ACC112 (cell line): ENCODE measurements around the gene ST6GAL1.
"Not testable (repeated sequence)": the region's sequence is repeated elsewhere in the genome, so short reads cannot be mapped to it uniquely, and the experiment has no call there.

Source experiments
- H2AFZ ChIP-seq: fragments of 200-600 bp; sonication (generic); one replicate; pipeline ENCODE4 v1.6.0; 2017; ENCODE audit warnings: antibody characterized with exemption, low read length; ENCODE audit not compliant: unreplicated experiment
- H3K27ac ChIP-seq: fragments of 200-600 bp; sonication (generic); 2 replicates; pipeline ENCODE4 v1.5.1; 2014; ENCODE audit warnings: low read depth, mild to moderate bottlenecking, antibody characterized with exemption, low read length, moderate library complexity
- H3K27me3 ChIP-seq: fragments of 200-600 bp; sonication (generic); 2 replicates; pipeline ENCODE4 v1.6.1; 2014; ENCODE audit warnings: mild to moderate bottlenecking, antibody characterized with exemption, low read length, moderate library complexity, mixed read lengths; ENCODE audit not compliant: insufficient read depth
- H3K36me3 ChIP-seq: fragments of 200-600 bp; sonication (generic); 2 replicates; pipeline ENCODE4 v1.6.1; 2016; ENCODE audit warnings: mild to moderate bottlenecking, antibody characterized with exemption, low read length, moderate library complexity, mixed read lengths; ENCODE audit not compliant: insufficient read depth
- H3K4me1 ChIP-seq: fragments of 200-600 bp; sonication (generic); one replicate; pipeline ENCODE4 v1.6.1; 2016; ENCODE audit warnings: low read length, mixed read lengths; ENCODE audit not compliant: insufficient read depth, unreplicated experiment, control insufficient read depth
- H3K4me3 ChIP-seq: fragments of 200-600 bp; sonication (generic); 2 replicates; pipeline ENCODE4 v1.5.1; 2014; ENCODE audit warnings: mild to moderate bottlenecking, low read depth, low read length
- H3K79me2 ChIP-seq: fragments of 200-600 bp; sonication (generic); one replicate; pipeline ENCODE4 v1.6.0; 2016; ENCODE audit warnings: low read length; ENCODE audit not compliant: control insufficient read depth, unreplicated experiment, insufficient read depth

The ST6GAL1 gene

DNA sequence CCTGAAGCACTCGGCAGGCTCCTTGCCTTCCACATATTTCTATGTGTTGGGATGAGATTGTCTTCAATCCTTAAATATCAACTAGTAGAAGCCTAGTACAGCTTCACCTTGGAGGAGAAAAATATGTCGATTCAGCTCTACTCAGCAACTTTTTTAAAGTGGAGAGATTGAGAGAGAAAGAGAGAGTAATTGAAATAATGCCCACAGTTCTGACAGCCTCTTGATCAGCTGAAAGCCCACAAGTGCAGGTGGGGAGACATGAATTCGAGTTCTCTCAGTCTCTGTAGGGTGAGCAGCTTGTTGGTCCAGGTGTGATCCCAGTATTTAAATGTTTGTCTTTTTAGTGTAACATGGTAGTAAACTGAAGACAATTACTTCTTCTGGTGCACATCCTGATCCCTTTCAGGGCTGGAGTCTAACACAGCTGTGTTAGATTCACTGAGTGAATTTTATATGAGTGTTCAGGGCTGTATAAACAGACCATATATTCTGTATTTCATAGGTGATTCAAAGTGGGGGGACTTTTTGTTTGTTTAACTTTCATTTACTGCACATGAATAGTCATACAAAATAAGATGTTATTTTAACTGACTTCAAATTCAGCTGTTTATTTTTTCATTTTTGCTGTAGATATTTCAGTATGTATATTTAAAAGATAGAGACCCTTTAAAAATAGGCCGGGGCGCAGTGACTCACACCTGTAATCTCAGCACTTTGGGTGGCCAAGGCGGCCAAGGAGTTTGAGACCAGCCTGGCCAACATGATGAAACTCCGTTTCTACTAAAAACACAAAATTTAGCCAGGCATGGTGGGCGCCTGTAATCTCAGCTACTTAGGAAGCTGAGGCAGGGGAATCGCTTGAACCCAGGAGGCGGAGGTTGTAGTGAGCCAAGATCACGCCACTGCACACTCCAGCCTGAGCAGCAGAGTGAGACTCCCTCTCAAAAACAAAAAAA is 64.0 kb downstream of the ST6GAL1 start:
- Histone ChIP-seq H3K36me3 (no peaks in the 10 kb centered on the region), H3K27ac (no peak overlapping the region), H3K4me3 (no peak overlapping the region), H3K27me3 (no peaks in the 10 kb centered on the region), H2AFZ (no peak overlapping the region), H3K79me2 (no peaks in the 10 kb centered on the region), H3K4me1 (no peaks in the 10 kb centered on the region)

DNA sequence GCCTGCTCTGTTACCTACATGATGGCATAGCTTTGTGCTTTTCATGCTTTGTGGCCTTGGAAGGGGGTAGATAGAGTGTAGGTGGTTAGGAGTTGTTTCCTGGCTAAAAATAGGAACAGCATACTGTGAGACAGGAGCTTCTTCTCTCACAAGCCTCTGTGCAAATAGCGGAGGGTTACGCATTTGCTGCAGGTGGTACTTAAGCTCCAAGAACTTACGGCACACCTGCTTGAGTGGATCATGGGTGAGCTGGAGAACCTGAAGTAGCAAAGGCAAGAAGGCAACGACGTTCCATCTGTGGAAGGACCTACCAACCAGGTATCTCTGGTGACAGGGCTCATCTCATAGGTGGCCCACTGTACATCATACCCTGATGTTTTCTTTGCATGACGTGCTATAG is 66.0 kb downstream of the ST6GAL1 start:
- H3K4me1 ChIP-seq = no peaks in the 10 kb centered on the region
- H3K27ac ChIP-seq = no peak overlapping the region
- no peak overlapping the region for H2AFZ ChIP-seq
- no peaks in the 10 kb centered on the region for H3K36me3 ChIP-seq
- no peaks in the 10 kb centered on the region for H3K79me2 ChIP-seq
- H3K27me3 ChIP-seq = no peaks in the 10 kb centered on the region
- H3K4me3 ChIP-seq = no peak overlapping the region

- H2AFZ ChIP-seq = no peak overlapping the region
- H3K79me2 ChIP-seq = no peaks in the 10 kb centered on the region
- no peak overlapping the region for H3K27ac ChIP-seq
- H3K27me3 ChIP-seq = no peaks in the 10 kb centered on the region
- H3K4me1 ChIP-seq = no peaks in the 10 kb centered on the region
- no peaks in the 10 kb centered on the region for H3K36me3 ChIP-seq
- H3K4me3 ChIP-seq = no peak overlapping the region
Observed at GRCh38 chr3:186997061-186997460, 66.7 kb downstream of the ST6GAL1 start.

DNA sequence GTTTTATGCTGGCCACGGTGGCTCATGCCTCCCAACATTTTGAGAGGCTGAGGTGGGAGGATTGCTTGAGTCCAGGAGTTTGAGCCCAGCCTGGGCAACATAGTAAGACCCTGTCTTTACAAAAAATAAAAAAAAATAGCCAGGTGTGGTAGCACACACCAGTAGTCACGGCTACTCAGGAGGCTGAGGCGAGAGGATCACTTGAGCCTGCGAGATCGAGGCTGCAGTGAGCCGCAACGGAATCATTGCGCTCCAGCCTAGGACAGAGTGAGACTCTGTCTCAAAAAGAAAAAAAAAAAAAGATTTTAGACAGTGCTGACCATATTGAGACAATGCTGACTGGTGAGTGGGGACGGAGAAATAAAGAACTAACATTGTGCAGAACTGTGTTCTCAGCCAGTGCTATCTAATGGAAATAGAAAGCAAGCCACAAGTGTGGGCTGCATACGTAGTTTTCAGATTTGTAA is 67.2 kb downstream of the ST6GAL1 start:
- no peaks in the 10 kb centered on the region for H3K79me2 ChIP-seq
- H3K4me3 ChIP-seq = no peak overlapping the region
- H3K27me3 ChIP-seq = no peaks in the 10 kb centered on the region
- no peaks in the 10 kb centered on the region for H3K36me3 ChIP-seq
- H3K4me1 ChIP-seq = no peaks in the 10 kb centered on the region
- no peak overlapping the region for H2AFZ ChIP-seq
- H3K27ac ChIP-seq = no peak overlapping the region

DNA sequence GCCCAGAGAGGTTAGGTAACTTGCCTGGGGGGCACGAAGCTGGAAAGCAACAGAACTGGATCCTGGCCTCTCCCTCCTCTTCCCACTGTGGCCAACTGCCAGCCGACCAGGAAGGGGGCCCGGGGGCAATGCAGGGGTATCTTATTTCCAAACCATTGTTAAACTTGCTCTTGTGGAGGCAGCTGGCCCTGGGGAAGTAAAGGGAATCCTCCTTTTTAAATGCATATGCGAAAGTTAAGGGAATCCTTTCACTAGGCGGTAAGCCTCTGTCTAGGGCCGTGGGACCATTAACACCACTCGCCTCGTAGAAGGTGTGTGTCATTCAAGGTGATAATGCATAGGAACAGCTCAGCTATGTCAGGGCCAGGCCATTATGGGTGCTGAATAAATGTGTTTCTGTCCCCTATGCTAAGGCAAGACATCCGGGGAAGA is 68.6 kb downstream of the ST6GAL1 start:
- no peaks in the 10 kb centered on the region for H3K36me3 ChIP-seq
- H3K27me3 ChIP-seq = no peaks in the 10 kb centered on the region
- no peak overlapping the region for H3K27ac ChIP-seq
- no peaks in the 10 kb centered on the region for H3K4me1 ChIP-seq
- no peak overlapping the region for H3K4me3 ChIP-seq
- H2AFZ ChIP-seq = no peak overlapping the region
- H3K79me2 ChIP-seq = no peaks in the 10 kb centered on the region

GRCh38 chr3:187000711-187001151 is 70.4 kb downstream of the ST6GAL1 start:
- Histone ChIP-seq H3K4me3 (no peak overlapping the region), H3K27me3 (no peaks in the 10 kb centered on the region), H3K4me1 (no peaks in the 10 kb centered on the region), H3K79me2 (no peaks in the 10 kb centered on the region), H3K27ac (no peak overlapping the region), H2AFZ (no peak overlapping the region), H3K36me3 (no peaks in the 10 kb centered on the region)

DNA sequence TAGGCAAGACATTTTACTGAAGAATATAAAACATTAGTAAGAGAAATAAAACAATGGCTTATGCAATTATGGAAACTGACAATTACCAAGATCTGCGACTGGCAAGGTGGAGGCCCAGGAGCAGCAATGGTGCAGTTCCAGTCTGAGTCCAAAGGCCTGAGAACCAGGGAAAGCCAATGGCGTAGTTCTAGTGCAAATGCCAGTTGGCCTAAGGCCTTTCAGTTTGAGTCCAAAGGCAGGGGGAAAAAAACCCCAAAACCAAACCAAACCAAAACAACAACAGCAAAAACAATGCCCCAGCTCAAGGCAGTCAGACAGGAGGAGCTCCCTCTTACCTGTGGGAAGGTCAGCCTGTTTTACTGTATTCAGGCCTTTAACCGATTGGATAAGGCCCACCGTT is 72.6 kb downstream of the ST6GAL1 start:
- no peaks in the 10 kb centered on the region for H3K27me3 ChIP-seq
- H3K4me3 ChIP-seq = no peak overlapping the region
- H3K36me3 ChIP-seq = no peaks in the 10 kb centered on the region
- H3K4me1 ChIP-seq = no peaks in the 10 kb centered on the region
- H2AFZ ChIP-seq = no peak overlapping the region
- no peak overlapping the region for H3K27ac ChIP-seq
- no peaks in the 10 kb centered on the region for H3K79me2 ChIP-seq

- no peaks in the 10 kb centered on the region for H3K4me1 ChIP-seq
- H2AFZ ChIP-seq = no peak overlapping the region
- no peaks in the 10 kb centered on the region for H3K79me2 ChIP-seq
- no peak overlapping the region for H3K27ac ChIP-seq
- no peak overlapping the region for H3K4me3 ChIP-seq
- H3K27me3 ChIP-seq = no peaks in the 10 kb centered on the region
- H3K36me3 ChIP-seq = no peaks in the 10 kb centered on the region
Observed at GRCh38 chr3:187005827-187006481, 75.6 kb downstream of the ST6GAL1 start.

GRCh38 chr3:187006864-187007630 is 76.7 kb downstream of the ST6GAL1 start:
- no peaks in the 10 kb centered on the region for H3K79me2 ChIP-seq
- no peak overlapping the region for H2AFZ ChIP-seq
- no peaks in the 10 kb centered on the region for H3K27me3 ChIP-seq
- H3K4me3 ChIP-seq = no peak overlapping the region
- no peak overlapping the region for H3K27ac ChIP-seq
- no peaks in the 10 kb centered on the region for H3K36me3 ChIP-seq
- no peaks in the 10 kb centered on the region for H3K4me1 ChIP-seq

- H3K79me2 ChIP-seq, H3K27ac ChIP-seq, H3K36me3 ChIP-seq, H3K27me3 ChIP-seq, H3K4me3 ChIP-seq, H2AFZ ChIP-seq: not testable (repeated sequence)
- peaks cover 11% of the 10 kb centered on the region for H3K4me1 ChIP-seq
Observed at GRCh38 chr3:187010382-187010781, 80.1 kb downstream of the ST6GAL1 start.
